Activated naive CD8-positive, alpha-beta T cell (primary cell): ENCODE measurements around the gene CLIC5.

ENCODE experiments used
- H3K27ac Mint-ChIP-seq: one replicate; pipeline ENCODE4 v1.8.0; 2021; ENCODE audit warnings: mixed read lengths
- H3K27me3 Mint-ChIP-seq: one replicate; pipeline ENCODE4 v1.8.0; 2021; ENCODE audit warnings: mixed read lengths
- H3K36me3 Mint-ChIP-seq: one replicate; pipeline ENCODE4 v1.8.0; 2021; ENCODE audit warnings: mixed read lengths
- H3K4me1 Mint-ChIP-seq: one replicate; pipeline ENCODE4 v1.8.0; 2021; ENCODE audit warnings: low read depth, mixed read lengths
- H3K4me3 Mint-ChIP-seq: one replicate; pipeline ENCODE4 v1.8.0; 2021; ENCODE audit warnings: mild to moderate bottlenecking, mixed read lengths
- H3K9me3 Mint-ChIP-seq: one replicate; pipeline ENCODE4 v1.8.0; 2021; ENCODE audit warnings: low read depth, mixed read lengths

The CLIC5 gene

DNA sequence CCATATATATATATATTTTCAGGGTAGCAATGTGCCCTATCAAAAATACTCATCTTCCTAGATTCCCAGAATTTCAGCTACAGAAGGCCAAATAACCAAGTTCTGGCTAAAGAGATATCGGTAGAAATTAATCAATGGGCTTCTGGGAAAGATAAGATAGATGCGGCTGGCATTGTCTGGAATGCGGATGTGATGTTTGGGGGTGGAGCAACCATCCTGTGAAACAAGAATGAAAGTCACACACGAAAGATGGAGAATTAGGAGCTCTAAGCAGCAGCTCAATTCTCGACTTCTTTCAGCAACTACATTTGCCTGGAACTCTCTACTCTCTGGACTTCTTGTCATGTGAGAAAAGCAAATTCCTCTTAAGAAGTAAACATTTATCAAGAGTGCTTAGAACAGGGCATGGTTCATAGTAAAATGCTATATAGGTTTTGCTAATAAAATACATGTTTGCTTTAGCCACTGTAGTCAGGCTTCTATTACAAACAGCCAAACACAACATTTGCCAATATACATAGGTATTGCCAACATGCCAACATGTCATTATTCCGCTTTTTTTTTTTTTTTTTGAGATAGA, 90.8 kb downstream of the CLIC5 start:
- Mint-ChIP-seq H3K9me3 (no peaks in the 10 kb centered on the region), H3K4me3 (no peak overlapping the region), H3K27ac (no peak overlapping the region), H3K36me3 (no peaks in the 10 kb centered on the region), H3K4me1 (peaks cover 13% of the 10 kb centered on the region), H3K27me3 (peaks cover 3% of the 10 kb centered on the region)

GRCh38 chr6:45923831-45924391, 91.7 kb downstream of the CLIC5 start:
- H3K4me3 Mint-ChIP-seq, result no peak overlapping the region
- H3K27ac Mint-ChIP-seq, result no peak overlapping the region
- H3K4me1 Mint-ChIP-seq, result peaks cover 13% of the 10 kb centered on the region
- H3K27me3 Mint-ChIP-seq, result peaks cover 3% of the 10 kb centered on the region
- H3K9me3 Mint-ChIP-seq, result no peaks in the 10 kb centered on the region
- no peaks in the 10 kb centered on the region for H3K36me3 Mint-ChIP-seq

DNA sequence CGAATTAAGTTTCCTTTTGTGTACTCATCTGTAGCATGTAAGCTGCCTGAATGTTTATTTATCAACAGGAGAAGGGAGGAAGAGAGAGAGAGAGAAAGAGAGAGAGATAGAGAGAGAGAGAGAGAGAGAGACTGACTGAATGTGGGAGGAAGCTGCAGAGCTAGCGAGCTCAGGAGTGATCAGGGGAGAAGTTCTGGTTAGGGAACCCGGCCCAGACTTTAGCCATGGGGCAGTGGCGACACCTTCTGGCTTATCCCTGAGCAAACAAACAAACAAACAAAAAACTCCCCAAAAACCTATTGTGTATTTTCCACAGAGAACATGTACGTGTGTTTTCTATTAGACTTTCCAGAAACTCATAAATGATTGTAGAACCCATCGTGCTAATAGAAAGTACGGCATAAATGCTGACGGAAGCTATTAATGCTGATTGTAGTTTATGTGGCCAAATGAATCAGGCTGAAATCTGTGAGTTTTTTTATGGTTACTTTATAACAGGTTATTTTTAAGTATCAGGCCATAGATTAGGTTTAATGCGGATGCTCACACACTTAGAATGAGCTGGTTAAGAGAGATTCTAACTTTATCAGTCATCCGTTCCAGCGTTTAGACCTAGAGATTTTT, 92.8 kb downstream of the CLIC5 start:
- peaks cover 3% of the 10 kb centered on the region for H3K27me3 Mint-ChIP-seq
- H3K36me3 Mint-ChIP-seq, result no peaks in the 10 kb centered on the region
- H3K4me1 Mint-ChIP-seq, result peaks cover 13% of the 10 kb centered on the region
- no peak overlapping the region for H3K4me3 Mint-ChIP-seq
- H3K9me3 Mint-ChIP-seq, result no peaks in the 10 kb centered on the region
- H3K27ac Mint-ChIP-seq, result peak overlapping the region; percentile 37

DNA sequence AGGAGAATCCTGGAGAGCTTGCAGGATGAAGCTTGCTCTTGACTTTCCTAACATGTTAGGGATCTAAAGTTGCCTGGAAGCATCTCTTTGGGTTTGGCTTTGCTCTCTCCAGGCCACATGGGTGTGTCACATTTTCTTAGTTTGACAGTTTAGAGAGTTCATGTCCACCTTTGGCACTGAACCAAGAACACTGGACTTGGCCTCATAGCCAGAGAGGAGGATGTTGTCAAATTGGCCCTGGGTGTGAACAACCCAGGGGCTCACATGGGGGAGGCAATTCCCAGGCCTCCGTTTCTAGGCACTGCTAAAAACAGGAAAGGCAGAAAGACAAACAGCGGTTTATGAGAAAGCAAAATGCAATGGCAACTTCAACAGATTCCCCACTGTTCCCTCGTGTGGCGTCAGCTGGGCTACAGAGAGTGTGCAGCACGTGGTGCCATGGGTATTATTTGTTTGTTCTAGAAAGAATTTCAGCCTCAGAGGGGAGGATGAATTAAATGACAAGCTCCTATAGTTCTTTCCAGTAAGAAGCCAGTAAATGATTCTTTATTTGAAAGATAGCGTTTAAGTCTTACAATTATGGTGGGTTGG, 93.9 kb downstream of the CLIC5 start:
- no peaks in the 10 kb centered on the region for H3K9me3 Mint-ChIP-seq
- H3K27me3 Mint-ChIP-seq, result peaks cover 3% of the 10 kb centered on the region
- H3K27ac Mint-ChIP-seq, result no peak overlapping the region
- no peaks in the 10 kb centered on the region for H3K36me3 Mint-ChIP-seq
- peaks cover 13% of the 10 kb centered on the region for H3K4me1 Mint-ChIP-seq
- H3K4me3 Mint-ChIP-seq, result no peak overlapping the region

DNA sequence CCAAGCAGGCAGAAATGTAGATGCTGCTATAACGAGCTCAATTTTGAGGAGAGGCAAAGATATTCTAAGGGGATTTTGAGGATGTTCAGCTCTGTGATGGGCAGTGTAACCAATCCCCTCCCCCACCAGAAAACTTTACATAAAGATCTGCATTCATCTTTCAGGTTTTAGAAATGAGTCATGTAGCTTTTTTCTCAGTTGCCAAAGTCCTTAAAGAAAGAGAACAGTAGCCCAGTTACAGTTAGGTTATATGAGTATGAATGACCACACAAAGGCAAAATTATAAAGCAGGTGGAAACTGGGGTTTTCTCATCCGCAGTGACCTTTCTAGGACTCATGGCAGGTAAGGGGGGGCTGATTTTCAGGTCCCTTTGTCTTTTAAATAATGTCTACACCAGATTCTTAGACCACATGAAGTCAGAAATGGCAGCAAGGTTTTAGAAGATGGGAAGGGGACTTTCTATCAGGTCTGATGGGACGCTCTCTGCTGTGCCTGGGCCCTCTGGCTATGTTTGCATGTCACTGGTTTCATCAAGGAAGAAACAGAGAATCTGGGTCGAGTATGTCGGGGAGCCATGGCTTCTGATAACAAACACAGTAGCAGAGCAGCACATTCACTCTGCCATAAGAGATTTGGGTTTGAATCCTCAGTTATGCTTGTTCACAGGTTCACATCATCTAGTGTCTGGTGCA, 94.7 kb downstream of the CLIC5 start:
- Mint-ChIP-seq H3K27me3 (peaks cover 3% of the 10 kb centered on the region), H3K36me3 (no peaks in the 10 kb centered on the region), H3K27ac (peak overlapping the region; percentile 4), H3K4me1 (peaks cover 13% of the 10 kb centered on the region), H3K4me3 (no peak overlapping the region), H3K9me3 (no peaks in the 10 kb centered on the region)

GRCh38 chr6:45917439-45917838, 98.2 kb downstream of the CLIC5 start:
- H3K27me3 Mint-ChIP-seq, result no peaks in the 10 kb centered on the region
- no peaks in the 10 kb centered on the region for H3K36me3 Mint-ChIP-seq
- H3K27ac Mint-ChIP-seq, result no peak overlapping the region
- no peak overlapping the region for H3K4me3 Mint-ChIP-seq
- no peaks in the 10 kb centered on the region for H3K9me3 Mint-ChIP-seq
- peaks cover 3% of the 10 kb centered on the region for H3K4me1 Mint-ChIP-seq

- H3K27ac Mint-ChIP-seq, result no peak overlapping the region
- H3K27me3 Mint-ChIP-seq, result no peaks in the 10 kb centered on the region
- H3K36me3 Mint-ChIP-seq, result peaks cover 5% of the 10 kb centered on the region
- no peak overlapping the region for H3K4me3 Mint-ChIP-seq
- H3K9me3 Mint-ChIP-seq, result no peaks in the 10 kb centered on the region
- peaks cover 3% of the 10 kb centered on the region for H3K4me1 Mint-ChIP-seq
These were observed 99.0 kb downstream of the CLIC5 start for GRCh38 chr6:45916692-45917091.

GRCh38 chr6:45915780-45916468, 99.7 kb downstream of the CLIC5 start:
- H3K27me3 Mint-ChIP-seq, result no peaks in the 10 kb centered on the region
- no peak overlapping the region for H3K27ac Mint-ChIP-seq
- H3K4me3 Mint-ChIP-seq, result no peak overlapping the region
- no peaks in the 10 kb centered on the region for H3K9me3 Mint-ChIP-seq
- H3K36me3 Mint-ChIP-seq, result peaks cover 6% of the 10 kb centered on the region
- peaks cover 1% of the 10 kb centered on the region for H3K4me1 Mint-ChIP-seq

GRCh38 chr6:45911691-45912090, 104.0 kb downstream of the CLIC5 start:
- Mint-ChIP-seq H3K27me3 (no peaks in the 10 kb centered on the region), H3K36me3 (peaks cover 9% of the 10 kb centered on the region), H3K27ac (no peak overlapping the region), H3K4me1 (no peaks in the 10 kb centered on the region), H3K4me3 (no peak overlapping the region), H3K9me3 (no peaks in the 10 kb centered on the region)

GRCh38 chr6:45903959-45904358, 111.7 kb downstream of the CLIC5 start:
- Mint-ChIP-seq H3K9me3 (no peaks in the 10 kb centered on the region), H3K4me1 (no peaks in the 10 kb centered on the region), H3K36me3 (peaks cover 4% of the 10 kb centered on the region), H3K27me3 (no peaks in the 10 kb centered on the region), H3K4me3 (no peak overlapping the region), H3K27ac (no peak overlapping the region)

DNA sequence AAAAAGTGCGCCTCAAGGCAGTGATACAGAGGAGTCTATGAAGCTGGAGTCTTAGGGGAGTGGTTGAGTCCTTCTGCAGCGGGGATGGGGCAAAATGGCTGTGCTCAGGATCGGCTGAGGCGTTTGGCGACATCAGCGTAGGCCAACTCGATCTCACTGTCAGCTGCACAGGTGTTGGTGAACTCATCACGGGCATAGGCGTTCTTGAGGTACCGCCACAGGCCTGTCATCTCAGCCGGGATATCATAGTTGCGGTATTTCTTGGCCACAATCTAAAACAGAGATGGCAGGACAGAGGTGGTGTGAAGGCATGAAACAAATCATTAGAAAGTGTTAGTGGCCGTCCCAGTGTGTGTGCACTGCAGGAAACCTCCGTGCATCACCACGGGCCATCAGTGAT, 112.7 kb downstream of the CLIC5 start:
- H3K4me3 Mint-ChIP-seq, result no peak overlapping the region
- no peaks in the 10 kb centered on the region for H3K4me1 Mint-ChIP-seq
- H3K27me3 Mint-ChIP-seq, result no peaks in the 10 kb centered on the region
- no peaks in the 10 kb centered on the region for H3K9me3 Mint-ChIP-seq
- H3K27ac Mint-ChIP-seq, result no peak overlapping the region
- peaks cover 4% of the 10 kb centered on the region for H3K36me3 Mint-ChIP-seq

DNA sequence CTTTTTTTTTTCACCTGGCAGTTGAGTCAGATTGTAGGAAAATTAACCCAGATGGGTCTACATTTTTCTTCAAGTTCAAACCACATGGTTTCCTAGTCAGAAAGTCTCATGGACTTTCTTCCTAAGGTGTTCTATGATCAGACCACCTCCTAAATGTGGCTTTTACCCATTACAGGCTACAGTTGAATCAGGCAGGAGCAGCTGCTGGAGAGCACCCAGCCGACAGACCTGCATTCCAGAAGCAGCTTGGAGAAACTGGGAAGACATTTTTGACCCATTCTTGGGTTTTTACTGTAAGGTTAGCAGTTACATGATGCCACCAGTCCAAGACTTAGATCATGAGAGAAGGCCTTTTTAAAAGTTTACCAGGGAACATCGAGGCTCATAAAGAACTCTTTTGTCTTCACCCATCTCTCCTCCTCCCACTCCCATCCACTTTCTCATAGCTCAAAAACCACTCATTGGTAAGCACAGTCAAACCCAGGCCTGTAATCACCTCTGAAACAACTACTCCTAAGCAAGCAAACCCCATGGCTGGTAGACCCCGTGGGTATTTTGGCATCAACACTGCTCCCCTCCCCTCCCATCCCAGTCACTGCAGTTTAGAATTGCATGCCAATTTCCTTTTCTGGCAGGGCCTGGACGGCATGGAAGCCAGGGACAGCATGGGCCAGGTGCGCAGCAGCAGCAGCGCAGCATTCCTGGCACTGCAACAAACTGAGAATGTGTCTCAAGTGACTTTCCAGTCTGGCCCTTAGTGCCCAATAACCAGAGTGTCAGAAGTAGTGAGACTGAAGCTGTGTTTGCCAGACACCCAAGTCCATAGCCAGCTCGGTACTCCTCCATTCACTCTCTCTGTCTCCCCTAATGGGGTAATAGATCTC, 113.7 kb downstream of the CLIC5 start:
- H3K27ac Mint-ChIP-seq, result no peak overlapping the region
- no peak overlapping the region for H3K4me3 Mint-ChIP-seq
- H3K9me3 Mint-ChIP-seq, result no peaks in the 10 kb centered on the region
- peaks cover 4% of the 10 kb centered on the region for H3K36me3 Mint-ChIP-seq
- H3K27me3 Mint-ChIP-seq, result no peaks in the 10 kb centered on the region
- H3K4me1 Mint-ChIP-seq, result no peaks in the 10 kb centered on the region

- no peak overlapping the region for H3K4me3 Mint-ChIP-seq
- H3K9me3 Mint-ChIP-seq, result no peaks in the 10 kb centered on the region
- no peaks in the 10 kb centered on the region for H3K4me1 Mint-ChIP-seq
- H3K36me3 Mint-ChIP-seq, result peaks cover 4% of the 10 kb centered on the region
- H3K27ac Mint-ChIP-seq, result no peak overlapping the region
- no peaks in the 10 kb centered on the region for H3K27me3 Mint-ChIP-seq
These were observed 114.6 kb downstream of the CLIC5 start for GRCh38 chr6:45900808-45901752.
